SK-N-MC (cell line): Measurements from ENCODE around the gene NUP214.

ENCODE experiments used
- EZH2 ChIP-seq: fragments of 200-600 bp; sonication (generic); IDR thresholded peaks from one replicate; pipeline ENCODE4 v1.6.1; 2017; ENCODE audit warnings: antibody characterized with exemption
- FOXP2 ChIP-seq: optimal IDR thresholded peaks from 2 replicates; pipeline ENCODE3; 2011; ENCODE audit warnings: mild to moderate bottlenecking, moderate library complexity; ENCODE audit not compliant: insufficient read depth; ENCODE audit errors: extremely low read length, control extremely low read depth

GRCh38 chr9:131091352-131091992 is 33.9 kb upstream of the NUP214 start:
- TF ChIP-seq EZH2 (no peak), FOXP2 (no peak)
